ENCODE measurements around the gene GPRC5B. TPM values are rescaled to one million over a fixed set of nuclear protein-coding genes. Genes with fewer than 3 reads are reported as not detected.

Gene GPRC5B
- total RNA-seq, 6 experiments from 2014 or later, result 0.14 to 0.48 (median 0.29) TPM

DNA sequence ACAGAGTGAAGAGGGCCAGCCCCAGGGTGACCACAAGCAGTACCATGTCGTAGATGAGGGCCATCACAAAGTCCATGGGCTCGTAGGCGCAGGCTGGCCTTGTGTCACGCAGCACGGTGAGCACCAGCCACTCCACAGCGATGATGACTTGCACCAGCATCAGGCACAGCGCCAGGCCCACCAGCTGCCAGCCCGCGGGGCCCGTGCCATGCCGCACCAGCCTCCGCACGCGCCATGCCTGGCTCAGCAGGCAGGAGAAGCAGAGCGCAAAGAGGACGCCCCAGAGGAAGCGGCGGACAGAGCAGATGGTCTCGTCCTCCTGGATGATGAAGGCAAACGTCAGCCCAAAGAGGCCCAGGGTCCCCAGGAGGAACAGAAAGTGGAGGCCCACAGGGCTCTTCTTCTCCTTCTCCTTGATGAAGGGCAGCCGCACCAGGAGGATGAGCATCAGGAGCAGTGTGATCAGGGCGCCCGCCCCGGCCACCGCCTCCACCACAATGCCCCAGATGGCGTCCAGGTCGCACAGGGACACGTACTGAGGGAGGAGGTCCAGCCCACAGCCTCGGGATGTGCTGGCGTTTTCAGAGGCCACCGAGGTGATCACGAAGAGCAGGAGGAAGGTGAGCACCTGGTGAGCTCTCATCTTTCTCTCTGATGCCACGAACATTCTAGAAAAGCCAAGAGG, 12.3 kb downstream of the GPRC5B start:
- Mint-ChIP-seq H3K4me3 (no peak overlapping the region), H3K36me3 (ENCODE audit: low read depth) (no peaks in the 10 kb centered on the region), H3K4me1 (ENCODE audit: low read depth) (no peaks in the 10 kb centered on the region), H3K27ac (no peak overlapping the region), H3K27me3 (ENCODE audit: insufficient read depth) (peaks cover 10% of the 10 kb centered on the region), H3K9me3 (no peaks in the 10 kb centered on the region)
- no peak for DNase-seq
- TF ChIP-seq, protein P1, sequence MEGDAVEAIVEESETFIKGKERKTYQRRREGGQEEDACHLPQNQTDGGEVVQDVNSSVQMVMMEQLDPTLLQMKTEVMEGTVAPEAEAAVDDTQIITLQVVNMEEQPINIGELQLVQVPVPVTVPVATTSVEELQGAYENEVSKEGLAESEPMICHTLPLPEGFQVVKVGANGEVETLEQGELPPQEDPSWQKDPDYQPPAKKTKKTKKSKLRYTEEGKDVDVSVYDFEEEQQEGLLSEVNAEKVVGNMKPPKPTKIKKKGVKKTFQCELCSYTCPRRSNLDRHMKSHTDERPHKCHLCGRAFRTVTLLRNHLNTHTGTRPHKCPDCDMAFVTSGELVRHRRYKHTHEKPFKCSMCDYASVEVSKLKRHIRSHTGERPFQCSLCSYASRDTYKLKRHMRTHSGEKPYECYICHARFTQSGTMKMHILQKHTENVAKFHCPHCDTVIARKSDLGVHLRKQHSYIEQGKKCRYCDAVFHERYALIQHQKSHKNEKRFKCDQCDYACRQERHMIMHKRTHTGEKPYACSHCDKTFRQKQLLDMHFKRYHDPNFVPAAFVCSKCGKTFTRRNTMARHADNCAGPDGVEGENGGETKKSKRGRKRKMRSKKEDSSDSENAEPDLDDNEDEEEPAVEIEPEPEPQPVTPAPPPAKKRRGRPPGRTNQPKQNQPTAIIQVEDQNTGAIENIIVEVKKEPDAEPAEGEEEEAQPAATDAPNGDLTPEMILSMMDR (IDR thresholded peaks at IDR 0.05), result no peak

DNA sequence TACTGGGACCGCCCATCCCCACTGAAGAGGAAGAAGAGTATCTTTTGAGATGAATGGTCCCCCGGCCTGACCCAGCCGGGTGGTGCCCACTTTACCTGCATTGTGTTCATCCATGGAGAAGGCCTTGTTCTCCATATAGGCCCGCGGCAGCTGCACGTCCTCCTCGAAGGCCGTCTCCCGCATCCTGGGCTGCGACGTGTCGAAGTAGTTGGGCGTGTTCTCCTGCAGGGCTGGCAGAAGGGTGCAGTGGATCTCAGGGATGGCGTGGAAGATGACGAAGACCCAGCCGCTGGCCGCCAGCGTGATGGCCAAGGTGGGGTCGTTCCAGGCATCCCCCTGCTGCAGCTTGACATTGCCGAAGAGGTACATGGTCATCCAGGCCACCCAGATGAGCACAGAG, 12.9 kb downstream of the GPRC5B start:
- no peak overlapping the region for H3K4me3 Mint-ChIP-seq
- DNase-seq, result no peak
- H3K27me3 Mint-ChIP-seq (ENCODE audit: insufficient read depth), result peaks cover 10% of the 10 kb centered on the region
- no peaks in the 10 kb centered on the region for H3K9me3 Mint-ChIP-seq
- no peaks in the 10 kb centered on the region for H3K4me1 Mint-ChIP-seq (ENCODE audit: low read depth)
- H3K36me3 Mint-ChIP-seq (ENCODE audit: low read depth), result no peaks in the 10 kb centered on the region
- no peak overlapping the region for H3K27ac Mint-ChIP-seq
- TF ChIP-seq, protein P1 (IDR thresholded peaks at IDR 0.05), result no peak

DNA sequence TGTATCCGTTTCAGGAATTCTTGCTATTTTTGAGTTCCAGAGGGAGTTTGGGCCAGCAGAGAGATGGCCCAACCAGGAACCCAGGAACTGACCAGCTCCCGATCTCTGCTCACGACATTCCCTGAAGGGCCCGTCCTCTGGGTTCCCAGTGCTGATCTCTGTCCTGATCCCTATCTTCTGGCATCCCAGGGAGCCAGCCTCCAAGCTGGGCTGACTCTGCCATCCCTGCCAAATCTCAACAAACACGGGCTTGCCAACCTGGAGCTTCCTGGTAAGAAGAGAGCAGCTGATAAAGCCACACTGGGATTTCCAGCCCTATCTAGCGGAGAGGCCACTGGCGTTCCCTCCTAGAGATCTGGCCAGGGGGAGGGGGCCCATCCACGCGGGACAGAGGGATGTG, 16.2 kb downstream of the GPRC5B start:
- H3K4me1 Mint-ChIP-seq (ENCODE audit: low read depth), result no peaks in the 10 kb centered on the region
- no peaks in the 10 kb centered on the region for H3K36me3 Mint-ChIP-seq (ENCODE audit: low read depth)
- no peak overlapping the region for H3K27ac Mint-ChIP-seq
- TF ChIP-seq, protein P1 (IDR thresholded peaks at IDR 0.05), result no peak
- H3K9me3 Mint-ChIP-seq, result no peaks in the 10 kb centered on the region
- no peak for DNase-seq
- H3K27me3 Mint-ChIP-seq (ENCODE audit: insufficient read depth), result peaks cover 7% of the 10 kb centered on the region
- H3K4me3 Mint-ChIP-seq, result no peak overlapping the region

DNA sequence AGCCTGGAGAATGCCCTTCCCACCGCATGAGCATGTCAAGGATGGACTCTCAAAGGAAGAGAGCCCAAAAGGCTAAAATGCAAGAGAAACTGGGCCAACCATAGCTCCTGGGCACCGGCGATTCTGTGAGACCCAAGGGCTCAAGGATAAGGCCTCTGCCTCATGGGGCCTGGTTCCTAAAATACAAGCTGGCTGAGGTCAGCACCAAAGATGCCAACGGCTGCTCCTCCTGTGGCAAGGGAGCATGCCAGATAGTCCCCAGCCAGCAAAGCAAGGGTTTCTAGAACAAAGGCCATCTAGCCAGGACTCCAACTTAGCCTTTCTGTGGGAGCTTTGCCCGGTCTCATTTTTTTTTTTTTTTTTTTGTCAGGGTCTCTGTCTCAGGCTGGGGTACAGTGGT, 20.1 kb downstream of the GPRC5B start:
- no peaks in the 10 kb centered on the region for H3K9me3 Mint-ChIP-seq

DNA sequence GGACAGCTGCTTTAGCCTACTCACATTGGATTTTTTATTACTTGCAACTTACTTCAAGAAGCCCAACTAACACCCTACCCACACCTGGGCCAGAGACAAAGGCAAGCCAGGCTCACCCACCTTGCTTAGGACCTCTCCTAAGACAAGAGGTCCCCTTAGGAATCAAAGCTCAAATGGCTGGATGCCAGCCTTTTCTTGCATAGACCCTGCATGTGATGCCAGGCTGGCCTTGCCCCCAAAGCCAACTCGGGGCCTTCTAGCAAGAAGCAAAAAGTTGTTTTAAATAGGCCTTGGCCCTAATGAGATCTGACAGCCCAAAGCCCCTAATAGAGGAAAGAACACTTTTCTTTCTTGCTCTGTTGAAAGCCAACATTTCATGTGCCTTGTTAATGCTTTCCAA, 20.7 kb downstream of the GPRC5B start:
- Mint-ChIP-seq H3K4me3 (no peak overlapping the region), H3K27ac (no peak overlapping the region), H3K27me3 (ENCODE audit: insufficient read depth) (no peaks in the 10 kb centered on the region; the same call in 1 of the 2 replicates), H3K4me1 (ENCODE audit: low read depth) (no peaks in the 10 kb centered on the region), H3K9me3 (no peaks in the 10 kb centered on the region), H3K36me3 (ENCODE audit: low read depth) (no peaks in the 10 kb centered on the region)
- TF ChIP-seq, protein P1 (IDR thresholded peaks at IDR 0.05), result no peak
- no peak for DNase-seq

More for the DNA sequence above, 20.1 kb downstream of the GPRC5B start:
- H3K4me1 Mint-ChIP-seq (ENCODE audit: low read depth), result no peaks in the 10 kb centered on the region
- no peak overlapping the region for H3K4me3 Mint-ChIP-seq
- no peak overlapping the region for H3K27ac Mint-ChIP-seq
- H3K27me3 Mint-ChIP-seq (ENCODE audit: insufficient read depth), result peaks cover under 1% of the 10 kb centered on the region
- TF ChIP-seq, protein P1 (IDR thresholded peaks at IDR 0.05), result no peak
- H3K36me3 Mint-ChIP-seq (ENCODE audit: low read depth), result no peaks in the 10 kb centered on the region
- no peak for DNase-seq

Data from HFFc6 (cell line).